Measurements from ENCODE around the gene SPECC1L. TPM values are rescaled to one million over a fixed set of nuclear protein-coding genes. Genes with fewer than 3 reads are reported as not detected.

The SPECC1L gene
- total RNA-seq (2021; ENCODE audit: unreplicated experiment) (40.8 TPM), Bru-seq, nascent RNA (percentile 81 among the genes with signal in this experiment), BruChase-seq, experiment 1, labeled RNA remaining after a 6-hour chase (percentile 97 among the genes with signal in this experiment), BruChase-seq, experiment 2, labeled RNA remaining after a 2-hour chase (percentile 98 among the genes with signal in this experiment)
- polyA plus RNA-seq (2012), result 9.6 and 11.5 TPM in 2 replicates
- long read RNA-seq, full-length matches to known transcripts, result 8 of 36 reads
- long read RNA-seq, partial matches to known transcripts, result 20 of 36 reads
- long read RNA-seq, other reads (novel, unspliced or antisense), result 8 of 36 reads

GRCh38 chr22:24270556-24271385, at the start of gene SPECC1L:
Gene SPECC1L, plus strand, starts transcription at chr22:24270831. Its CDS starts 31,401 bp downstream, at chr22:24302232.
- Histone ChIP-seq H3K4me3 (replicated peaks in 1 of 2; ENCODE audit: low read depth in 1 of 2, low read length in 2 of 2) (peak within 1 kb of the TSS; percentile 93 to 97), H3K36me3 (ENCODE audit: control insufficient read depth in 1 of 2, insufficient read depth in 2 of 2, low read length in 2 of 2) (no peaks in the 10 kb centered on the region), H2AFZ (ENCODE audit: low read depth, low read length, poor library complexity, severe bottlenecking) (peak within 1 kb of the TSS; percentile 26), H3K4me2 (ENCODE audit: low read length) (peak within 1 kb of the TSS; percentile 76), H3K9me2 (ENCODE audit: insufficient read depth) (no peaks in the 10 kb centered on the region), H3K9ac (ENCODE audit: low read length) (peak within 1 kb of the TSS; percentile 92), H3K4me1 (ENCODE audit: control insufficient read depth in 1 of 2, insufficient read depth in 2 of 2, low read length in 2 of 2) (peaks cover 19 to 31% of the 10 kb centered on the region in 2 experiments), H4K20me1 (ENCODE audit: insufficient read depth) (no peaks in the 10 kb centered on the region), H3K9me3 (ENCODE audit: control insufficient read depth in 1 of 2, insufficient read depth in 1 of 2, low read depth in 1 of 2, low read length in 2 of 2) (no peaks in the 10 kb centered on the region), H3K79me2 (ENCODE audit: insufficient read depth, low read length) (peaks cover 50% of the 10 kb centered on the region), H3K27ac (ENCODE audit: low read depth, low read length) (peak within 1 kb of the TSS; percentile 87), H3K27me3 (ENCODE audit: insufficient read depth, low read length) (no peaks in the 10 kb centered on the region)
- peak; percentile 92 for ATAC-seq
- TF ChIP-seq SP1 (IDR thresholded peaks at IDR 0.05; ENCODE audit: low read depth) (no peak), CTCF (IDR thresholded peaks at IDR 0.05 in 2 of 3, conservative IDR thresholded peaks at IDR 0.05 in 1 of 3; ENCODE audit: borderline replicate concordance in 1 of 3, insufficient read depth in 1 of 3, low read depth in 2 of 3, low read length in 2 of 3) (no peak), ZFX (IDR thresholded peaks at IDR 0.05) (peak; percentile 94), POLR2AphosphoS5 (IDR thresholded peaks at IDR 0.05; ENCODE audit: low read depth, low read length) (peak; percentile 97), POLR2A (IDR thresholded peaks at IDR 0.05; ENCODE audit: borderline replicate concordance, extremely low read depth, insufficient read depth, insufficient read length) (peak; percentile 96), SIN3A (IDR thresholded peaks at IDR 0.05; ENCODE audit: low read depth) (peak; percentile 65; the same call in 1 of the 2 replicates), MAX (IDR thresholded peaks at IDR 0.05) (peak; percentile 46; the same call in 1 of the 2 replicates)
- ChIA-PET RAD21 (ENCODE audit: low non-redundant PET in 1 of 2, low total read pairs in 2 of 2, uncharacterized antibody in 2 of 2, unreplicated experiment in 2 of 2) (no interaction called here), CTCF (no interaction called here), POLR2A (no interaction called here)
- no TSS peak for BruUV-seq (replicated peaks)
- DNase-seq (ENCODE audit: low read depth, low spot score), result peak; percentile 84
- intact Hi-C loops (cut with micrococcal nuclease), result loop anchor here (5.0 kb wide), 1 partner anchor 257 kb away; no protein-coding TSS in a partner anchor
